HG03064 (cell line): Measurements from ENCODE around the gene IQSEC1.
A peak's percentile ranks its signal among the peaks of the same experiment; 100 is the strongest.

Experiments used
- ATAC-seq: cut with Tn5 transposase; IDR thresholded peaks from one replicate; pipeline ENCODE4 v1.9.1; 2021; ENCODE audit warnings: low read depth; ENCODE audit not compliant: unreplicated experiment

Gene IQSEC1

DNA sequence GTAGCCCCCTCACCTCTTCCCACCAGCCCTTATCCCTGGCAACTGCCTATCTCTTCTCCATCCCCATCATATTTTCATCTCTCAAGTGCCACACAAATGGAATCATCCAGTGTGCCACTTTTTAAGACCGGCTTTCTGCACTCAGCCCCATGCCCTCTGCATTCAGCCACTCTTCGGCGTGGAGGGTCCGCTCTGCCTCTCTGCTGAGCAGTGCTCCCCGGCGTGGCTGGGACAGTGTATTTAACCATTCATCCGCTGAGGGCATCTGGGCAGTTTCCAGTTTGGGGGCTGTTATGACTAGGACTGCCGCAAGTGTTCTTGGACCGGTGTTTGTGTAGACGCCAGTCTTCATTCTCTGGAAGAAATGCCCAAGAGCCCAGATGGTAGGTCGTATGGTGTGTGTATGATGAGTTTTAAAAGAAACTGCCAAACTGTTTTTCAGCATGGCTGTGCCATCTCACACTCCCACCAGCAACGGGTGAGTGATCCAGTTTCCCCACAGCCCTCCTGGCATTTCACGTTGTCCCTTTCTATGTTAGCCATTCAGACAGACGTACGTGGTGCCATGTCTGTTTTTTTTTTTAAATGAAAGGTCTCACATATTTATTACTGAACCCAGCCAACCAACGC is 20.9 kb downstream of the IQSEC1 start:
- ATAC-seq: no peak

DNA sequence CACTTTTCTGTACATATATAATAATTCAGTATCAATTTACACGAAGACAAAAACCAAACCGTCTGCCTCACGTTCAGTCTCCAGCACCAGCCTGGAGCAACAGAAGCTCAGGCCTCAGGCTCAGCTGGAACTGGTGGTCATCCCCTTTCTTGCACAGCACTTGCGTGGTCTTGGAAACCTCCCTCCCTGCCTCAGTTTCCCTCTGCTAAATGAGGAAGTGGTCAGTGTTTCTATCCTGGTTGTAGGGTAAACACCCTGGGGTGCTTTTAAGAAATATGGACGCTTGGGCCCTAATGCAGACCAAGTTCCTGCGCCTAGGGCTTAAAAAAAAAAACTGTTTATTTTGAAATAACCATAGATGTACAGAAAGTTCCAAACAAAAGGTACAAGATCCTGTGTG is 21.6 kb downstream of the IQSEC1 start:
- no peak for ATAC-seq

DNA sequence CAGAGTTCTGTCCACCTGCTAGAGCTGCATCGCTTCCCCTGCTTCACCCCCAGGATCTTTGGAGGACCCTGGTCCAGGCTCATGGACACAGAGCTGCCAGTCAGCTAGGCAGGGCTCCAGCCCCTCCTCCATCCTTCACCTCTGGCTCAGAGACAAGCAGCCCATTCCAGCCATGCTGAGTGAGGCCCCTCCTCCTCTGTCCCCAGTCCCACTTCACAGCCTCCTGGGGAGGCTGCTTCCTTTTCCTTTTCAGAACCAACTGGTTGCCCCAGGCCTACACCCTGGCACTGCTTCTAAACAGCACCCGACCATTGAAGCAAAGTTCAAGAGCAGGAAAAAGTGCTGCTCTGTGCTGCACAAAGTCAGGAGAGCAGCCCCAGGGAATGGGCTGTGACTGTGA is 22.2 kb downstream of the IQSEC1 start:
- no peak for ATAC-seq

DNA sequence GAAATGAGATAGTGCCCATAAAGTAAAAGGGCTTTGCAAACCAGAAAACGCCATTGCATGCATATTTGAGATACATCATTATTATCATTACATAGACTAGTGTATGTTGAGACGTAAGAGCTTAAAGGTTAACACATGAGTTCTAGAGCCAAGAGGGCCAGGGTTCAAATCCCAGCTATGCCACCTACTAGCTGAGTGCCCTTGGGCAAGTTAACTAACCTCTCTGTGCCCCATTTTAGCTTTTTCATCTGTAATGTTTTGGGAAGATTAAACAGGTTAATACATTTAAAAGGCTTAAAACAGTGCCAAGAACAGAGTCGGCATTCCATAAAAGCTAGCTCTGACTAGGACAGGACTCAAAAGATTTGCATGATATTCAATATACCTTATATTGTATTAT is 22.8 kb downstream of the IQSEC1 start:
- ATAC-seq: no peak

DNA sequence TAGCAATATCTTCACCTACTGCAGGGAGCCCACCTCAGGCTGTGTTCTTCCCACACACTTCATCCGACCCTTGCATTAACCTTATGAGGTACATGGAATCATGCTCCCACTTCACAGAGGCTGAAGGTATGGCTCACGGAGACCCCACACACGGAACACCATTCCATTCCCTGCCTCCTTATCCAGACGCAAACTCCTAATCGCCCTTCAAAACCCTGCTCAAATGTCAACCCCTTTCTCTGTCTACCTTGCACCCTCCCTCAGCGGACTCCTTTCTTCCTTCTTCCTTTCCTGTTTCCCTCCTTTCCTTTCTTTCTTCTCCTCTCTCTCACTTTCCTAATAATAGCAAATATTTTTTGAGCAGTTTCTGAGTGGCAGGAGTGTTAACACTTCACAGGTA is 23.8 kb downstream of the IQSEC1 start:
- ATAC-seq: no peak

DNA sequence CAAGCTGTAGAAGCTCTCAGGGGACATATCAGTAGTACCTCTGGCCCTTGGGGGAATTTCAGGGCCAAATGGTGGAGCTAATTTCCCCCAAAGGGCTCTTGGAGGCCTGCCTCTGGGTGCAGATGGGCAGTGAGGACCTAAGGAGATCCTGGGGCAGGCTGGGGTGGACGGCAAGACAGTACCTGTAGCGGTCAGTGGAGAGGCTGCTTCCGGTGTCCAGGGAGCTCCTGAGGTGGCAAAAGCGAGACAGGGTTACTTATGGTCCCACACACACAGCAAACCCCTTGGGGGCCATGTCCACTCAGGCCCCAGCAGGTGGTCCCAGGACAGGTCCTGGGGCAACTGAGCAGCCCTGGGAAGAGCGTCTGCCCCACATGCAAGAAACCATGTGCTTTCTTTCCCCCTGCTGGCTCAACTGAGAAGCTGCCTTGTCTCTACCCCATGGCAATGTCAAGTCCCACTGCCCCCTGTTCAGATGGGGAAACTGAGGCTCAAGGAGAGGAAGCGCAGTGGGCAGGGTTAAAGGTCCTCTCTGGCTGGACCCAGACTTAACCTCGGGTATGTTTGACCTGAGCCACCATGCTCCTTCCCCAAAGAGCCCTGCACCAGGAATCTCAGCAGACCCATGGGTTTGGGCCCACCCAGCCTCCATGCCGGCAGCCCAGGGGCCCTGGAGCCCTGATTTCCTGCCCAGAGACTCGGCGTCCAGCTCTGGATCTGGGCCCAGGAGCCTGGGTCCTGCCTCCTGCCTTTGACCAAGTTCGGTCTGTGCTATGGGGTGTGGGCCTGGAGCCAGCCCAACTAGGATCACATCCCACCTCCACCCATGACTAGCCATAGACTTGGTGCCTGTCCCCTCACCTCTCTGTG is 25.7 kb downstream of the IQSEC1 start:
- no peak for ATAC-seq

DNA sequence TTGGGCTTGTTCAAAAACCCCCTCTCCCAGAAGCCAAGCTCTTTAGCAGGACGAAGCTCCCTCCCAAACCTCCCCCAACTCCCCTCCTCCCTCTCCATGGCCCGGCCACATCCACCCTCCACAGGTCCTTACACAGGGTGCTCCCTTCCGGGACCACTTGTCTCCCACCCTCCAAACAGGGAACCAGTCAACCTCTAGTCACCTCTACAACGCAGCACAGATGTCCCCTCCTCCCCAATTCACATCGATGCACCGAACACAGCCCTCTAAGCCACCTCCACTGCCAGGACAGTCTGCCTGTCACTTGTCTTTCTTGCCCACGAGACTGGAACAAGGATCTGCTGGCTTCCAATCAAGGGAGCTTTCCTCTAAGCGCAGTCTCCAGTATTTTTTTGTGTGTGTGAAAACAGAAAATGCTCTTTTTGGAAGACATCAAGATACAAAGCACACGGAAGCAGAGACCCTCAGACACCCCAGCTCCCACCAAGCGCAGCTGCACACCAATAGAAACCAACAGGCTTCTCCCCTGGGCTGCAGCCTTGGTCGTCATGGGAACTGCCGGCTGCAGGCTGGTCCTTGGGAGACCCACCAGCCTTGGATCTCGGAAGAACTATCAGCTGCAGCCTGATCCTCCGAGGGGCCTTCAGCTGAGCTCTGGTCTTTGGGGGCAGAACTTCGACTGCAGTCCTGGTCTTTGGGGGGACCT is 26.5 kb downstream of the IQSEC1 start:
- peak; percentile 15 for ATAC-seq

DNA sequence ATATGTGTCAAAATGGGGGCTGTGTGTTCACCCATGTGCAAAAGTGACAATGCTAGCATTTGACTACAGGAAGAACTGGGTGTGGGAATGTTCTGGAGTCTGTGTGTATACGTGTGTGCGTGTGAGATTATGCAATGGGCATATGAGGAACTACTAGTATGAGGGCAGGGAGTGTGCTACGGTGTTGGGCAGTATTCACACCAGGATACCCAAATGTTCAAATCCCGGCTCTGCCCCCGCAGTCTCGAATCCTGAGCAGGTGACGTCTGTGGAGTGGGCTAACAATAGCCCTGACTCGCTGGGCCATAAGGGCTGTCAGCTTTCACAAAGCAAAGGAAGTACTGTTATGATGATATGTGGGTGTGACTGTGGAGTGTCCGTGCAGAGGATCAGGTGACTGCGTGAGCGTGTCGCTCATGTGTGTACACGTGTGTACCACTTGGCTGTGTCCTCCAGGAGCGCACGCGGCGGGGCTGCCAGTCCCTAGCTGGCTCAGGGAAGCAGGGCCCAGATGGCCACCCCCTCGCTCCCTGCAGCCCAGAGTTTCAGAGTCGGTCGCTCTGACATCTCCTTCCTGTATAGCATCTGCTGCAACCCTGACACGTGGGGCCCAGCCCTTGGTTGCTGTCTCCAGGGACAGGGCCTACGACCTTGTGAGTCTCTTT is 27.2 kb downstream of the IQSEC1 start:
- ATAC-seq: peak; percentile 78

DNA sequence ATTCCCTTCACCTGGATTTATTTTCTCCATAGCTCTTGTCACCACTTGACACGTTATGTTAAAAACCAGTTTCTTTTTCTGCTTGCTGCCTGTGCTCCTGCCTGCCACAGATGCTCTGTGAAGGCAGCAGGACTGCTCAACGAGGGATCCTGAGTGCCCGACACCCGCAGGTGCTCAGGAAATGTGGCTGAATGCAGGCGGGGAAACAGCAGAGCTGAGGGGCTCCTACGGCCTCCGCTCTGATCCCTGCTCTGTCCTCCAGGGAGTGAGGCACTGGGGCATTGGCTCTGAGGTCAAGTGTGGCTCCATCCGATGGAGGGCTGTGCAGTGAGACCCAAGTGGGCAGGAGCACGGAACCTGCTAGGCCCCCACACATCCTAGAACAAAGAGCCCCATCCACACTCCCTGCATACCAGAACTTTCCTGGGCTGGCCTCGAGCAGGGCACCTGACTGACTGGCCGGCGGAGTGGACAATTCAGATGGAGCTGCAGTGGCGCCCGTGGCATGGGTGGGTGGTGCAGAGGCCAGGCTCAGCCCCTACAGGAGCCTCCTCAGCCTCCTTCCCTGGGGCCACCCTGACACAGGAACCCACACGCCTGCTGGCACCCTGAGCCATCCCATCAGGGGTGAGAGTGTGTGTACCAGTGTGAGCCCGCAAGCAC is 27.9 kb downstream of the IQSEC1 start:
- ATAC-seq: peak; percentile 2

DNA sequence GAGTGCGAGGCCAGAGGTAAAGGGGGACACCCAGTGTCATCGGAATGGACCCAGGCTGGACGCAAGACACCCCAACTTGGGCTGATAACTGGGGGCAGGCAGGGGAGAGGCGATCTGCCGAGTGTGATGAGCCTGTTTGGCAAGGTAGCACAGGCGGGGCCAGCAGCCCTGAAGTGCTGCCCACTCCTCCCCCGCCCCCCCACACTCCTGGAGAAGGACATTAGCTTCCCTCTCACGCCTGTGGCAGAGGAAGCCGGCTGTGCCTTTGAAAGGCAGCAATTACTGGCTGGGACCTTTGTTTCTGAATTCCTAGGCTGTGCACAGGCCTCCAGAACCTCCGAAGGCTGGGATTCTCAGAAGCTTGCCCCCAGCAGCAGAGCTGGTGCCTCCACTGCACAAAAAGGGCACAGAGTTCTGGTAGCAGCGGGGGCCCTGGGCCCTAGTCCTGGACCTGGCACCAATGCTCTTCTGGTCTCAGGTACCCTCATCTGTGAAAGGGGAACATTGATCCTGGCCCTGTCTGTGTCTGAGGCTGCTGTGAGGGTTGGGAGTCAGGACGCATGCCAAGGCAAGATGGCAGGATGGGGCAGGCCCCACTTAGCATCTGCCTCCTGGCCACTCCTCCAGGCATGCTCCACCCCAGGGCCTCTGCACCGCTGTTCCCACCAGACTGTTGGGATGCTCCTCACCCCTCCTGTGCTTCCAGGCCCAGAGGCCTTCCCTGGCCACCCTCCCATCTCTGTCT is 28.6 kb downstream of the IQSEC1 start:
- ATAC-seq: no peak

DNA sequence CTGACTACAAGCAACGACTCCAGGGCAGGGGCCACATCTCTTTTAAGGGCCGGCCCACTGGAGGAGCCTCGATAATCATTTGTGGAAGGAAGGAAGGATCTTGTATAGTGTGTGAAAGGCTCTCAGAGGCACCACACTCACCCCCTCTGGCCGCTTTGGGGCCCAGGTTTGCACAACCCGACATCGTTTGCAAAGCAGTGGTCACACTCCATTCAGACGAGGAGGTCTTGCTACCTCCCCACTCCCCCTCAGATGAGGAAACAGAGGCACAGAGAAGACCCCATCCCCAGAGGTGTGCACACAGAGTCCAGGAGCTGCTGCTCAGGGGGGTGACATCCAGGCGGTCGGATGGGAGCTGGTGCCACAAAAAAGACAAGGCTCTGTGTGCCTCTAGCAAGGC is 29.6 kb downstream of the IQSEC1 start:
- no peak for ATAC-seq

DNA sequence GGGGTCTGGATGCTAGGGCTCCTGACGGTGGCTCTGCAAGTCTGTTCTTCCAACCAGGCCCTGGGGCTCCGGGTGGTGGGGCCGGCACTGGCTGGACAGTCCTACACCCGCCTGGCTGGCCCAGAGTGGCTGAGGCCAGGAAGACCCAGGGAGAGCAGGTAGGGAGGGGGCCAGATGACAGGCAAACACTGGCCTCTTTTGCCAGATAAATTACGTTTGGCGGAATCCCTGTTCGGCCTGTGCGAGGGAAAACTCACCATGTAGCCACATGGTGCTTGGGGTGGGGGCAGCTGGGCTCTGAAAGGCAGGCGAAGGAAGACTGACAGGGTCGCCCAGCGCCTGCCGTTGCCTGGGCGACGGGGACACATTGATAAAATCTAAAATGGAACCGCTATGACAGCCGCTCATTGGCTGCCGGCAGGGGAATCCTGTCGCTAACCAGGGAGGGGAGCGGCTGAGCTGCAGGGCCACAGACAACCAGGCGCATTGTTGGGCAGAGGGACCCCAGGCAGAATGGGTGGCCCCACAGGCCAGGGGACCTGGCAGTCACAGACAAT is 30.4 kb downstream of the IQSEC1 start:
- no peak for ATAC-seq

DNA sequence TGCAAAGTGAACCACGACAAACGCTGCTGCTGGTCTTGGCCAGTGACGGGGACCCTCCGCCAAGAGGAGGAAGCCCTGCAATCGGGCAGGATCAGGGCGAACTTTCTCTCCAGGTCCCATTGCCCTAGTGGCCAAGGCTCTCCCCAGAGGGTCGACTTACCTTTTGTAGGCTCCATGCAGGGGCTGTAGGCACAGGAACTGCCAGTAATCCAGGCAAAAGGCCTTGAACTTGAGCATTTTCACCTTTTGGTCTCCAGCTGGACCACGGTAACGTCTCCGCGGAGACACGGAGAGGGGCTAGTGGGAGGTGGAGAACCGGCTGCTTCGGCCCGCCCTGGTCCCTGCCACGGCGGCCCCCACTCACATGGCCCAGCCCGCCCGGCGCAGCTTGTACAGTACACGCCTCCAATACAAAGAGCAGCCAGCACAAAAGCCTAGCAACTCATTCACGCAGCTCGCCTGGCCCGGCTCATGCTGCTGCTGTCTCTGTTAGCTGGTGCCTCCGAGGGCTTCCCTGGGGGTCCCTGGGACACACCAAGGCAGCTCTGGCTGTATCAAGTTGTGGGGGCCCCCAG is 31.0 kb downstream of the IQSEC1 start:
- ATAC-seq: no peak

DNA sequence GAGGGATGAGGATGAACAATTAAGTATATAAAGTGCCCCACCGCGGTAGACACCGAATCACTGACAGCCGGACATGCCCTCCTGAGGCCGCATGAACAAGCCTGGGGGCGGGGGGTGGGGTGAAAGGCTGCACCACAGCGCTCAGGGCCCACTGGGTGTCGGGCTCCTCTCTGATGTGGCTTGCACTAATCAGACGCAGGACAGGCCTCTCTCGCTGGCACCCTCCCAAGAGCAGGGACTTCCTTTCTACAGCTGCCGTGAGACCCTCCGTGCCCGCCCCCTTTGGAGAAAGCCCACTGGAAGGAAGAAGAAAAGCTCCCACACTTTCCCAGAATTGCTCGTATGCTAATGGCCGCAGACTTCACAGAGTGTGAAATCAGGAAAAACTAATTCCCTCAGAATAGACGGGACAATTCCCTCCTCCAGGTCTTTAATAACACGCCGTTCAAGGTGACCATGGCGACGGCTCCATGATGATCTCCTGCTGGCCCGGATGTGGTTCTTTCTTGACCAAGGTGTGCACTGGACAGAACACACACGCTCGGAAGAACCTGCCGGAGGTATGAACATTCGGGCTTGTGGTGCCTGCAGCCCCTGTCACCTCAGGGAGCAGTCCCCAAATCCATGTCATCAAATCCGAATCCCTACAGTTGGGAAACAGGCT is 32.0 kb downstream of the IQSEC1 start:
- ATAC-seq: no peak

DNA sequence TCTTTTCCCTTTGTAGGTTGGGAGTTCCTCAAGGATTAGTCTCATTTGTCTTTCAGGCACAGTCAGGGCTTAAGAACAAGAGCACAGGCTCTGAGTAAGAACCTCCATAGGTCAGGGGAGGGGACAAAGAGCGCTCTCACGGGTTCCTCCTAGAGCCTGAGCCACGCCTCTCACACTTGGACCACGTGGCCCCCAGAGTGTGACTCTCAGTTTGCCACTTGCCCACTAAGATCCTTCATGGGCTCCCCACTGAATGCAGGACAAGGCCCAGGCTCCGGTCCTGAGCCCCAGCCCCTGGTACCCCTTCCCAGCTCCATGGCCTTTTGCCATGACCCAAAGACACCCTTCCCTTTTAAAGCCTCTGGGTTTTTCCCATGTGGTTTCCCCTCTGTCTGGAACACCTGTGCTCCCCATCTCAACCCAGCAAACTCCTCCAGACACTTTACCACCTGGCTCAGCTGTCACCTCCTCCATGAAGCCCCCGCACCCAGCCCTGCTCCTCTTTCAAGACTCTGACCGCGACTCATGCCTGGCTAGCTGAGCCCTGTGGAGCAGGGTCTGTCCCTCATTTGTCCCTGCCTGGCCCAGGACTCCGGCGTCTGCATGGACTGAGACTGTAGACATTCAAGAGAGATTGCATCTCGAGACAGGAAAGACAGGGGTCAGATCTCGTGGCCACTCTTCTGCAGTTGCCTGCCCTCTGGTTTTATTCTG is 32.7 kb downstream of the IQSEC1 start:
- ATAC-seq: peak; percentile 82

DNA sequence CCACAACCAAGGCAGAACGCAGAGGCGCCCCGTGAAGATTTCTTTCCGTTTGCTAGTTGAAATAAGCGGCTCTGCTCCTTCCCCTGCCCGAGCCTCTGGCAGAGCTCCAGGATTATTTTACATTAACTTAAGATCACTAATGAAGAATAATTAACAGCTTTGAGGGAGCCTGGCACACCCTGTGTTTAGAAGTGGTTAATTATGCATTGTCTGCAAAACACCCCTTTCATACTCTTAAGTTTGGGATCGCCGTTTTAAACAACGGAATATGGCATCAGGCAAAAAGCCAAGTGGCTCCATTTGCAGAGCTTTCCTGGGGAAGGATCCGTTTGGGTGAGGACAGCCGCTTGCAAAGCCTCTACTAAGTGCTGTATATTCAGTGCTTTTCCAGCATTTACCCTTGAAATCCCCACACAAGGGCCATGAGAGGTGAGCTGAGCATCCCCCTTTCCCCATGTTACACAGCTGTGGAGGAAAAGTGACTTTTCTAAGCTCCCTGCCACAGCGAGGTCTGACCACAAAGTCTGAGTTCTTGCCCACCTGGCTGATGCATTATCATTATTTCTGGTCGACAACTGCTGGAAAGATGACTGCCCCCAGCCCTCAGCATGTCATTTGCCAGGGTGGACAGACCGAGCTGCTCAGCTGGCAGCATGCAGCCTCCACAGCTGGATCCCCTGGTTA is 33.9 kb downstream of the IQSEC1 start:
- no peak for ATAC-seq

DNA sequence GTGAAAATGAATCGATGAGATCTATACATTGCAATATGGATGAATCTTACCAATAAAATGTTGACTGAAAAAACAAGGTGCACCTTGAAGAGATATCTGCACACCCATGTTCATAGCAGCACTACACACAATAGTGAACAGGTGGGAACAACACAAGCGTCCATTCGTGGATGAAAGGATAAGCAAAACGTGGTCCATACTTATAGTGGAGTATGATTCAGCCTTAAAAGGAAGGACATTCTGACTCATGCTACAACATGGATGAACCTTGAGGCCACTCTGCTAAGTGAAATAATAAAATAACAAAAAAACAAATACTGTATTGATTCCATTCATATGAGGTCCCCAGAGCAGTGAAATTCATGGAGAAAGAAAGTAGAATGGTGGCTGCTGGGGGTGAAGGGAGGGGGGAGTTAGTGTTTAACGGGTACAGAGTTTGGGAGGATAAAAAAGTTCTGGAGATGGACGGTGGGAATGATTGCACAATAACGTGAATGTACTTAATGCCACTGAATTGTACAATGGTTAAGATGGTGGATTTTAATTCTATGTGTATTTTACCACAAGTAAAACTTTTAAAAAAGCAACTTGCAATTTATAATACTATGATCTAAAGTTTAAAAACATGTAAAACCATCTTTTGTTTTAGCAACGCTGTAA is 35.6 kb downstream of the IQSEC1 start:
- ATAC-seq: no peak
